Measurements from ENCODE around the gene SERPINA6.

DNA sequence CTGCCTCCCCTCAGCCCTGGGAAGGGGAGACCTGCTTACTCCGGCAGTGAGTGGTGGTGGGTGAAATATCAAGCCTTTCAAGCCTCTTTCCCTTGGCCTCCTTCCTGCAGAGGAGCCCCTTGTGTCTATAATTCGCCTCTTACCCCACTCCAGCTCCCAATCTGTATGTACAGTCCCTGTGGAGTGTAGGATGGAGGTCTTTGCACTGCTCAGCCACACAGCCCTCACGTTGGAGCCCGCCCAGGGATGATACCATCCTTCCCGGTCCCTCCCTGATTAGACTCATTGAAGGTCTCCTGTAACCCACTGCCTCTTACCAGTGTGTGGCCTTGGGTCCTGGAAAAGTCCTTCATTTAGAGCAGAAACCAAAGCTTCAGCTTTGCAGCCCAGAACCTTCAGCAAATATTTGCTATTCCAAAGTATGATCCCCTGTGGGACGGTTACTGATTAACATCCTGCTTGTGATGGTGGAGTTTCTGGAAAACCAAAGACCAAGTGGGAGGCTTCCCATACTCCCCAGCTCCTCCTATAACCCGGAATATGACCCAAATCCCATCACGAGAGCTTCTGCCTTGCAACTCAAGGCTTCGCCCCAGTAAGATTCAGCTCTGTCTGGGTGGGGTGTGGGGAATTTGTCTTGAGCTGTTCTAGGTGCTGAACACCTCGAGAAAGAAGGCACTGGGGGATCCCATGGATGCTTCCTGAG lies 30.1 kb downstream of the SERPINA6 start, which contains the start of gene SERPINA10:
- no peak for TF ChIP-seq CTCF (IDR thresholded peaks at IDR 0.05; ENCODE audit: low read depth, low read length)
- TF ChIP-seq EZH2phosphoT487 (IDR thresholded peaks at IDR 0.05; ENCODE audit: low read depth), result no peak

All from OCI-LY3 (cell line).